Left lung (tissue), 14 donors: ENCODE results near the gene ENTPD8. TPM values are rescaled to one million over a fixed set of nuclear protein-coding genes. Genes with fewer than 3 reads are reported as not detected.

Experiments
- ATAC-seq: fragments of 200-7000 bp; cut with Tn5 transposase; one replicate; pipeline ENCODE4 v1.9.1; 2020; ENCODE audit warnings: moderate library complexity
- DNase-seq, 4 donors: peaks; one replicate each; pipeline ENCODE4 v3.0.0-alpha.2; 2013 to 2020
- H3K27ac ChIP-seq, 2 donors: fragments of 200-600 bp; sonication (generic) in 1 of 2; one replicate each; pipeline versions ENCODE4 v1.5.0 to v1.8.0; 2020 to 2021
- H3K27me3 ChIP-seq, 2 donors: fragments of 200-600 bp; sonication (generic) in 1 of 2; one replicate each; pipeline versions ENCODE4 v1.5.0 to v1.8.0; 2020 to 2021
- H3K36me3 ChIP-seq, 2 donors: fragments of 200-600 bp; sonication (generic) in 1 of 2; one replicate each; pipeline versions ENCODE4 v1.5.0 to v1.8.0; 2020 to 2021
- H3K4me1 ChIP-seq, 2 donors: fragments of 200-600 bp; one replicate each; pipeline ENCODE4 v1.8.0; 2021
- H3K4me3 ChIP-seq, 2 donors: fragments of 200-600 bp; sonication (generic) in 1 of 2; one replicate each; pipeline versions ENCODE4 v1.5.0 to v1.8.0; 2020 to 2021; ENCODE audit warnings: mild to moderate bottlenecking in 1 of 2
- H3K9me3 ChIP-seq, 2 donors: fragments of 200-600 bp; sonication (generic) in 1 of 2; one replicate each; pipeline versions ENCODE4 v1.5.0 to v1.8.0; 2020 to 2021
- intact Hi-C, 2 donors: fragments of 100-400 bp; cut with DNase I; formaldehyde crosslinking; loops; one replicate each; pipeline versions ENCODE4 v1.11.2 to v1.14.2; 2022
- long read RNA-seq, 12 donors: library from polyadenylated mRNA in 2 of 12; unstranded in 2 of 12; transcript quantifications; one replicate each; pipeline ENCODE4 v2.0.0 and lab custom pipeline, GENCODE V29; 2019 to 2026
- polyA plus RNA-seq, 6 donors: library from polyadenylated mRNA; unstranded; fragments of 120-200 nt; gene quantifications; one replicate each; pipeline ENCODE4 v1.2.1, GENCODE V29; 2013; ENCODE audit not compliant: insufficient read length in 6 of 6
- total RNA-seq, 2 donors: library from RNA; stranded (reverse); fragmentation: NEBNext Ultra II Directional; extraction: Animal tissue kit (Norgen Biotek cat#: 25700); gene quantifications; one replicate each; pipeline ENCODE4 v1.2.1, GENCODE V29; 2021
- TF ChIP-seq, protein P1 (sequence below), 2 donors: fragments of 200-600 bp; sonication (generic) in 1 of 2; IDR thresholded peaks; one replicate each; pipeline versions ENCODE4 v1.5.0 to v1.8.0; 2021; ENCODE audit warnings: antibody characterized with exemption in 2 of 2
- donor health status: DM: no; HTN: yes; CAD: no.
- donor health status: DM: no; HTN: no; CAD: no.

The ENTPD8 gene, protein sequence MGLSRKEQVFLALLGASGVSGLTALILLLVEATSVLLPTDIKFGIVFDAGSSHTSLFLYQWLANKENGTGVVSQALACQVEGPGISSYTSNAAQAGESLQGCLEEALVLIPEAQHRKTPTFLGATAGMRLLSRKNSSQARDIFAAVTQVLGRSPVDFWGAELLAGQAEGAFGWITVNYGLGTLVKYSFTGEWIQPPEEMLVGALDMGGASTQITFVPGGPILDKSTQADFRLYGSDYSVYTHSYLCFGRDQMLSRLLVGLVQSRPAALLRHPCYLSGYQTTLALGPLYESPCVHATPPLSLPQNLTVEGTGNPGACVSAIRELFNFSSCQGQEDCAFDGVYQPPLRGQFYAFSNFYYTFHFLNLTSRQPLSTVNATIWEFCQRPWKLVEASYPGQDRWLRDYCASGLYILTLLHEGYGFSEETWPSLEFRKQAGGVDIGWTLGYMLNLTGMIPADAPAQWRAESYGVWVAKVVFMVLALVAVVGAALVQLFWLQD
- under 1 TPM in 1 of 2 donors, not detected in 1; 0.15 TPM for total RNA-seq
- polyA plus RNA-seq, result under 1 TPM; 0.33 to 0.68 (median 0.46) TPM
- long read RNA-seq, donor 1, partial matches to known transcripts, result 7 of 8 reads
- long read RNA-seq, donor 1, other reads (novel, unspliced or antisense), result 0 of 8 reads
- long read RNA-seq, donor 2, result 0 reads
- long read RNA-seq, donor 3, result 0 reads
- long read RNA-seq, donor 4, result 0 reads
- long read RNA-seq, donor 5, result 0 reads
- long read RNA-seq, donor 6, partial matches to known transcripts, result 7 of 7 reads
- long read RNA-seq, donor 6, other reads (novel, unspliced or antisense), result 0 of 7 reads
- long read RNA-seq, donor 7, result 0 reads
- long read RNA-seq, donor 8, result 0 reads
- long read RNA-seq, donor 9, result 0 reads
- long read RNA-seq, donor 10, result 0 reads
- long read RNA-seq, donor 11, result 0 reads
- long read RNA-seq, donor 12, partial matches to known transcripts, result 10 of 10 reads
- long read RNA-seq, donor 12, other reads (novel, unspliced or antisense), result 0 of 10 reads

DNA sequence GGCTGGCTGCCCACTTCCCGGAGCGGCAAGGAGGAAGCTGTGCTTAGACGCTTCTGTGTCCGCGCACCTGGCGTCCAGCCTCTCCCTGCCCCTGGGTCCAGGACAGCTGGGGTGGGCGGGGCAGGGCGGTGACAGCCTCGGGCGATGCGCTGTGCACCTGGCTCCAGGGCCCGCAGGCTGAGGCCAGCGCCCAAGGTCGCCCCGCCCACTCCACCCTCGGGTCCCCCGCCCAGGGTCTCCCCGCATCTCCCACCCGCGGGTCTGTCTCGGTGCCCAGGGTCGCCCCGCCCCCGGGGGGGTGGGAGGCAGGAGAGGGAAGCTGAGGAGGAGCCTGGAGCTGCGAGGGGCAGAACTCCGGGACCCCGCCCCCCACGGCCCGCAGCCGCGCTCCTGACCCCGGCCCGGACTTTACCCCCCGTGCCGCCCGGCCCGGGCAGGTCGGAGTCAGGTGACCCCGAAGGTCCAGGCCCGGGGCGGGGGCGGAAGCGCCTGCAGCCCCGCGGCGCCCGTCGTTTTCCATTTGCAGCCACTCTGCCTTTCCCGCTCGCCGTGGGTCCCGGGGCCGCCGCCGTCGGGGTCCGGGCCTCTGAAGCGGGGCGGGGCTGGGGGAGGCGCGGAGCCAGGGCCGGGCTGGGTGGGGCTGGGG, at the start of gene ENTPD8:
Gene ENTPD8, minus strand, starts transcription at position 69 of the 646 bp plus-strand sequence. CDS start 3,072 bp downstream, outside the sequence.
- TF ChIP-seq, protein P1, sequence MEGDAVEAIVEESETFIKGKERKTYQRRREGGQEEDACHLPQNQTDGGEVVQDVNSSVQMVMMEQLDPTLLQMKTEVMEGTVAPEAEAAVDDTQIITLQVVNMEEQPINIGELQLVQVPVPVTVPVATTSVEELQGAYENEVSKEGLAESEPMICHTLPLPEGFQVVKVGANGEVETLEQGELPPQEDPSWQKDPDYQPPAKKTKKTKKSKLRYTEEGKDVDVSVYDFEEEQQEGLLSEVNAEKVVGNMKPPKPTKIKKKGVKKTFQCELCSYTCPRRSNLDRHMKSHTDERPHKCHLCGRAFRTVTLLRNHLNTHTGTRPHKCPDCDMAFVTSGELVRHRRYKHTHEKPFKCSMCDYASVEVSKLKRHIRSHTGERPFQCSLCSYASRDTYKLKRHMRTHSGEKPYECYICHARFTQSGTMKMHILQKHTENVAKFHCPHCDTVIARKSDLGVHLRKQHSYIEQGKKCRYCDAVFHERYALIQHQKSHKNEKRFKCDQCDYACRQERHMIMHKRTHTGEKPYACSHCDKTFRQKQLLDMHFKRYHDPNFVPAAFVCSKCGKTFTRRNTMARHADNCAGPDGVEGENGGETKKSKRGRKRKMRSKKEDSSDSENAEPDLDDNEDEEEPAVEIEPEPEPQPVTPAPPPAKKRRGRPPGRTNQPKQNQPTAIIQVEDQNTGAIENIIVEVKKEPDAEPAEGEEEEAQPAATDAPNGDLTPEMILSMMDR (IDR thresholded peaks at IDR 0.05), result no peak
- H3K4me1 ChIP-seq, result peaks cover 5 to 19% of the 10 kb centered on the region in 2 donors
- peak; percentile 72 for ATAC-seq
- H3K27me3 ChIP-seq, result peaks cover 4 to 44% of the 10 kb centered on the region in 2 donors
- no peak within 1 kb of the TSS for H3K27ac ChIP-seq
- H3K9me3 ChIP-seq, result no peaks in the 10 kb centered on the region
- no peaks in the 10 kb centered on the region for H3K36me3 ChIP-seq
- H3K4me3 ChIP-seq, result peak within 1 kb of the TSS; percentile 22 to 38
- intact Hi-C loops, result no loop called here
- peak in 2 of 4 donors; percentile 45 to 88 for DNase-seq

DNA sequence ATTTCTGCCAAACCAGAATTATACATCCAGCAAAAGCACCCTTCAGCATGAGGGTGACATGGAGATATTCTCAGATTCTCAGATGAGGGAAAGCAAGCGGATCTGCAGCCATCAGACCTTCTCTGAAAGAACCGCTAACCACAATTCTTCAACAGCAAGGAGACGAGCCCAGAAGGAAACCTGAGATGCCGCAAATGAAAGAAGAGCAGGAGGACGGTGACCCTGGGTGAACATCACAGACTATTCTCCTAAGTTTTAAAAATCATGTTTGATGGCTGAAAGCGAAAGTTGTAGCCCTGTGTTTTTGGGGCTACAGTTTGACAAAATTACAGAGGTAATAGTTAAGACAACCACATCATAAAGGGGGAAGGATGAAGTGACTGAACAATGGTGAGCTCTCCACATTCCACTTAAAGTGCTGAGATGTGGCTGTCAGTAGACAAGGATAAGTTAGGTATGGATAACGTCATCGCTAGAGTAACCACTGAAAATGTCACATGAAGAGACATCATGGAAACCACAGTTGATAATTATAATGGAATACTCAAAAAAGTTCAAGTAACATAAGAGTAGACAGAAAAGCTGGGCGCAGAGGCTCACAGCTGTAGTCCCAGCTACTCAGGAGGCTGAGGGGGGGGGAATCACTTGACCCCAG, 49.5 kb upstream of the ENTPD8 start:
- no peak for ATAC-seq
- TF ChIP-seq, protein P1 (IDR thresholded peaks at IDR 0.05), result no peak
- Histone ChIP-seq H3K4me1 (no peaks in the 10 kb centered on the region), H3K27me3 (no peaks in the 10 kb centered on the region), H3K27ac (no peak overlapping the region), H3K36me3 (no peaks in the 10 kb centered on the region), H3K4me3 (no peak overlapping the region), H3K9me3 (no peaks in the 10 kb centered on the region)
- intact Hi-C loops, result no loop called here
- DNase-seq, result no peak

DNA sequence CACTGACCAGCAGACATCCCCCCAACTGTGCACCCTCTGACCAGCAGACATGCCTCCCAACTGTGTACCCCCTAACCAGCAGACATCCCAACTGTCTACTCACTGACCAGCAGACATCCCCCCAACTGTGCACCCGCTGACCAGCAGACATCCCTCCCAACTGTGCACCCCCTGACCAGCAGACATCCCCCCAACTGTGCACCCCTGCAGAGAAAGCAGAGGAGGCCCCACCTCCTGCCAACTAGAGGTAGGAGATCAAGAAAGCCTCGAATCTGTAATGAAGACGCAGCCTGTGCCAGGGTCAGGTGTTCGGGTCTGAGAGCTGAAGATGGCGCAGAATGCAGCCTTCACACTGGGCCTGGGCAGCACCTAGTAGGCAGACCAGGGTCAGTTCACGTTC, 47.7 kb upstream of the ENTPD8 start:
- Histone ChIP-seq H3K9me3 (no peaks in the 10 kb centered on the region), H3K4me1 (no peaks in the 10 kb centered on the region), H3K27me3 (no peaks in the 10 kb centered on the region), H3K27ac (no peak overlapping the region), H3K4me3 (no peak overlapping the region), H3K36me3 (no peaks in the 10 kb centered on the region)
- TF ChIP-seq, protein P1 (IDR thresholded peaks at IDR 0.05), result no peak
- DNase-seq (peak in 1 of 4 donors; percentile 30), ATAC-seq (no peak)
- intact Hi-C loops, result no loop called here

DNA sequence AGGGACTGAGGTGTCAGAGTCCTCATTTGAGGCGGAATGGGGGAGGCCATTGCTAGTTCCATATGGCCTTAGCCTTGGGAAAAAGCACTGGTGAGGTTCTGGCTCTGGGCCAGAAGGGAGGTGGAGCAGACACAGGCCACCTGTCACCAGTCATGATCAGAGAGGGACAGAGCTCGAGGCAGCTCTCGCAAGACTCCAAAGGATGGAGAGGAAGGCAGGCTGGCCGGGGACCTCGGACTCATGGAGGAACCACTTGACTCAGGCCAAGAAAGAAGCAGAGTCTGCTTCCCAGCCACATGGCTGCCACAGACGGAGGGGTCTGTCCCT, 47.1 kb upstream of the ENTPD8 start:
- peak in 3 of 4 donors; percentile 51 to 71 (median 64) for DNase-seq
- no peaks in the 10 kb centered on the region for H3K9me3 ChIP-seq
- H3K27me3 ChIP-seq, result no peaks in the 10 kb centered on the region
- no peak for ATAC-seq
- H3K36me3 ChIP-seq, result no peaks in the 10 kb centered on the region
- H3K27ac ChIP-seq, result no peak overlapping the region
- TF ChIP-seq, protein P1 (IDR thresholded peaks at IDR 0.05), result no peak
- intact Hi-C loops, result no loop called here
- H3K4me1 ChIP-seq, result no peaks in the 10 kb centered on the region
- H3K4me3 ChIP-seq, result no peak overlapping the region
